Stimulated activated CD8-positive, alpha-beta memory T cell treated with anti-CD3 and anti-CD28 coated beads, Interleukin-15, amount 100 ng/mL, for 1 hour (primary cell): ENCODE measurements around the gene BST1.
"Not testable (repeated sequence)": the region's sequence is repeated elsewhere in the genome, so short reads cannot be mapped to it uniquely, and the experiment has no call there.

Source experiments
- DNase-seq: peaks from one replicate; pipeline ENCODE4 v3.0.0-alpha.2; 2020; ENCODE audit warnings: low read depth

Gene BST1

DNA sequence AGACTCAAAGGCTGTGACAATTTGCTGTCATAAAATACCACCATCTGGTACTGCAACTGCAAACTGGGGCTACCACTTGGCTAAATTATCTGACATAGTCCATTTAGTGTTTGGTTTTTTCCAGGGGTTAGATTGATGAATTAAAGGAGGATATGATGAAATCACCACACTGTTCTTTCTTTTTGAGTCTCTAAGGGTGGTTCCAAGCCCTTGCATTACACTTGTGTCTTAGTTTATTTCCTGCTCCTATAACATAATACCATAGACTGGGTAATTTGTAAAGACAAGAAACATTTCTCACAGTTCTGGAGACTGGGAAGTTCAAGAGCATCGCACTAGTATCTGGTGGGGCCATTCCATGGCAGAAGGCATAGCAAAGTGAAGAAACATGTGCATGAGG lies 43.2 kb downstream of the BST1 start:
- no peak for DNase-seq

DNA sequence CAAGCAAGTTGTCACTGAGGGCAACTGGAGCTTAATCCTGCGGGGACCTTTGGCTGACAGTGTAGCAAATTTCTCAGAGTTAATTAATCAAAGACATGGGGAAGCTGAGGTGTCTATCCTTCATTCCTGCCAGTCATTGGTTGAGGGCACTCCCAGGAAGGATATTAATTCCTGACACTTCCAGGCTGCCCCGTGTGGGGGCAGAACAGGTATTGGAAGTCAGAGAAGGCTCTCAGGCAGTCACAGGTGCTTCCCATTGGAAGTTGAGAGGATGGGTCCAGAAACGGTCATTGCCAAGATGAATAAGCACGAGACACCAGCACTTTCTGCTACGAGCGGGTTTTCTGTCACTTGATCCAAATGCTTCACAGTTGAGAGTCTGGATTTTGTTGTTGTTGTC lies 46.1 kb downstream of the BST1 start:
- DNase-seq, result no peak

DNA sequence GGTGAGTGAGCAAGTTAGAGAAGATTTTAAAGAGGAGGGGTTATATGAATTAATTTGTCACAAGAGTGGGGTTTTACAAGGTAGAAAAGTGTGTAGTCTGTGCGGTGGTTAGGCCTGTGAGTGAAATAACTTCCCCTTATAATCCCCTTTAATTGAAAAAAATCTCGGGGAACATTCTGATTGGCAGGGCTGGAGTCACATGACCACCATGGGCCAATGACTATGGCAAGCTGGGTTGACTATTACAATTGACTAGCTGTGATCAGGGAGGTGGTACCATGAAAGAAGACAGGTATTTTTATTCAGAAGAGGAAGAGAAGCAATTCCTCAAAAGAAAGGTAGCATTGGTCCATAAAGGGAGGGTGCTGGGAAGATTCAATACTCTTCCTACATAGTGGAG lies 48.3 kb downstream of the BST1 start:
- no peak for DNase-seq

DNA sequence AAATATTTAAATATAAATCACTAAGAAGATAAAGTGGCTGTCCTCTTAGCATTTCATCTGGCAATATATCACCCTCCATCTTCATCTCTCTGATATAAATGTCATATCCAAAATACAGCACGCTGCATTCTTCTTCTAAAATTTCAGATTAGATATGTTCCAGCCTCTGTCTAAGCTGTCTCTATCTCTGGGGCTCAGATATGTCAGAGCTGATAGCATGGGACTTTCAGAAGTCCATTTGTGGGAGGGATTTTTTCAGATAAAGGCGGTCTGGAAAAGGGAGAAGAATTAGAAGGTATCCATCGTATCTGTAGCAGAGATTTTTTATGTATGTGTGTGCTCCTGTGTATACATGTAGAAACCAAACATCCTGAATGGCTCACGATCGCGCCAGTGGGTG lies 50.2 kb downstream of the BST1 start:
- no peak for DNase-seq

DNA sequence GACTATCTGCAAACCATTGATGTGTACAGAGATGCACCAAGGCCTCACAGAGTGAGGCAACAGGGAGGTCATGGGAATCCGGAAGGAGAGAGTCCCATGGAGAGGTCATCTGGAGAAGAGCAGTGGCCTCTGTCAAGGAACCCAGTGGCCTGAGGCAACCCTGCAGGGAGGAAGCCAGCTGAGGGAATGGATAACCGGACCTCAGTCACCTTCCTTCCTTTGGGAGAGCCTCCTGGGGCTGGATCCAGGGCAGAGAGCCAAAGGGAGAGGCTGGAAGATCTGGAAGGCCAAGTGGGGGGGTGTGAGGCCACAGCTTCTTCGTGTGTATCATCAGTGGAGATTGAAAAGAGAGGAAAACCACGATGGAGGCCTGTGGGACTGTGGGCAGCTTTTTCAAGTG lies 50.9 kb downstream of the BST1 start:
- DNase-seq, result no peak

DNA sequence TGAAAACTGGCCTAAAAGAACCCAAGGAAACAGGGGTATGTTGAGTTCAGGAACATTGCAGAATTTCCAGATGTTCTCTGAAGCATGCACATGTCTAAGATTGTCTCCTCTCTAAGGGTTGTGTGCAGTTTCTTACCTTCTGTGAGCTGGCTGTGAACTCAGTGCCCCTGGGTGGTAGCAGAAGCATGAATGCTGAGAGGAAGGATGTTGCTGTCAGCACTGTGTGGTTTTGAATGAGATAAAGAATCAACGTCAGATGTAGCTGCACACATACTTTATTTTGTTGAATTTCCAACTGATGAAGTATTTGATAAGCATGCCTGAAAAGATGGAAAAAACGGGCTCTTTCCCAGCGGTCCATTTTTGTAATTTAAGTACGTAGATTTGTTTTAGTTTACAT lies 51.5 kb downstream of the BST1 start:
- DNase-seq, result no peak

DNA sequence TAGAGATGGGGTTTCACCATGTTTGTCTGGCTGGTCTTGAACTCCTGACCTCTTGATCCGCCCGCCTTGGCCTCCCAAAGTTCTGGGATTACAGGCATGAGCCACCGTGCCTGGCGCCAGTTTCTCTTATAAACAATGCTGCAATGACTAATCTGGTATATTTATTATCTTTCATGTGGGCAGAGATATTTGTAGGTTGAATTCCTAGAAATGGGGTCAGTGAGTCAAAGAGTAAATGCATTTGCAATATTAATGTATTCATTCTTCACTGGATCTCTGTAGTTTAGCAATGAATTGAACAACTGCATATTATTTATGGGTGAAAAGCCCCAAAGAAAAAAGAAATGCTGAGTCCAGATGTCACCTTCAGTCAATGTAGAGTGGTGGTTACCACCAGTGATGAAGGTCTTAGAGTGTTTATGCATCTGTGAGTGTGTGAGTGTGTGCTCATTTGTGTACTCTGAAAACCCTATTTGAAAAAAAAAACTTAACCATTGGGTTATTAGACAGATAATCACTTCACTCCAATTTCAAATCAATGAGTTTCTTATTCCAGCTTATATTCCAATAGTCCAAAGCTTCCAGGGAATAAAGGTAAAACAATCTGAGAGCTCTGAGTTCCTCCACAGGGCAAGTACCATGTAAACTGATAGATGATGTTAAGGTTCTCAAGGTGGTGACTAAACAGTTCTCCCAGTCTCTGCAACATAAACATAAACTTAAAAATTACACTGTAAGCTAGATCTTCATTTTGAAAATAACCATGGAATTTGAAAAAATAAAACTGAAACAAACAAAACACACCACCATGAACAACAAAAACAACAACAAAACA lies 52.7 kb downstream of the BST1 start:
- DNase-seq, result no peak

DNA sequence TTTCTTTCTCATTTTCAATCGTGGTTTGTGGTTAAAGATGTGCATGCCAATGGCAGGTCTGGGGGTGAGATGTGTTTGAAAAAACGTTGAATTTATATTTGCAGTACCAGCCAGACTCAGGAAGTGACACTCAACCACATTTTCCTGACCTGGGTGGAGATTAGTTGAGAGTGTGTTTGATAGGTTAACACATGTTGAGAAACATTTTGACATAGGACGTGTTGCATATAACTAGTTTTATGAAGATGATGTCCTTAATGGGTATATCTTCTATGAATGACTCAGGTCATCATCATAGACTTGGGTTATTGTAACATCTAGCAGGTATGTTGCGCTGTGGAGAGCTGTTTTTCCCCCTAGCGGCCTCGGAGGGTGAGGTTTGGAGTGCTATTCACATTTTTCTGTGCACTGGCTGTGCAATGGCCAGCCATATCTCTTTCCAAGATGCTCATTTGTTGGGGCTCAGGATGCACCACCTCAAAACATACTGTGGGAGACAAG lies 53.5 kb downstream of the BST1 start:
- DNase-seq, result peak; percentile 41

DNA sequence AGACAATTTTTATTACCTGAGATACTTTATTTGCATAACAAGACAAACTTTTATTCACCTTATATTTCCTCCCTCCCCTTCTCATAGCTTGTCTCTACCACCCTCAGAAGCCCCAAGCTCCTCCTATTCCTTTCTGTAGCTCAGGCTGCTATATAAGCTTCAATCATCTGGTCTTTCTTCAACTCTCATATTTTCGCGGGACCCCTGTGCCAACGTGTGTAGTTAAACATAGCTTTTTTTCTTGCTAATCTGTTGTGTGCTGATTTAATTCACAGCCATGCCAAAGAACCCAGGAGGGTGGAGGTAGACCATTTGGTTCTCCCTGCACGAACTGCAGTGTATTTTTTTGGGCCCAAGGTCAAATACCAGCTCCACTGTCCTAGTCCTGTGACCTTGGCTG lies 54.2 kb downstream of the BST1 start:
- DNase-seq, result no peak

DNA sequence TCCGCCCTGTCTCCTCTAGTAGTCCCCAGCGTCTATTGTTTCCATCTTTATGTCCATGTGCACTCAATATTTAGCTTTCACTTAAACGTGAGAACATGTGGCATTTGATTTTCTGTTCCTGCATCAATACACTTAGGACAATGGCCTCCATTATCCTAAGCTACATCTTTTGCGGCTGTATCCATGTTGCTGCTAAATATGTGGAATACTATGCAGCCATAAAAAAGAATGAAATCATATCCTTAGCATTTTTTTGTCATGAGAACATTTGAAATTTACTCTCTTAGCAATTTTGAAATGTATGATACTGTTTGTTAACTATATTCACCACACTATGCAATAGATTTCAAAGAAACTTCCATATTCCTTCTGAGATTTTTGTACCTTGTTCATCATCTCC lies 55.4 kb downstream of the BST1 start:
- DNase-seq, result no peak

DNA sequence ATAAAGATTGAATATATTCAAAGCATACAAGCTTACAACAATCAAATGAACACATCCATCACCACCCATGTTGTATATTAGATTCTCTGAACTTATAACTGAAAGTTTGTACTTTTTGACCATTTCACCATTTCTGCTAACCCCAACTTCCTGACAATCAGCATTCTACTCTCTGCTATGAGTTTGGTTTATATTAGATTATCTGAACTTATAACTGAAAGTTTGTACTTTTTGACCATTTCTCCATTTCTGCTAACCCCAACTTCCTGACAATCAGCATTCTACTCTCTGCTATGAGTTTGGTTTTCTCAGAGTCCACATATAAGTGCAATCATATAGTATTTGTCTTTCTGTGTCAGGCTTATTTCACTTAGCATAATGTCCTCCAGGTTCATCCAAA lies 59.6 kb downstream of the BST1 start:
- DNase-seq, result not testable (repeated sequence)

DNA sequence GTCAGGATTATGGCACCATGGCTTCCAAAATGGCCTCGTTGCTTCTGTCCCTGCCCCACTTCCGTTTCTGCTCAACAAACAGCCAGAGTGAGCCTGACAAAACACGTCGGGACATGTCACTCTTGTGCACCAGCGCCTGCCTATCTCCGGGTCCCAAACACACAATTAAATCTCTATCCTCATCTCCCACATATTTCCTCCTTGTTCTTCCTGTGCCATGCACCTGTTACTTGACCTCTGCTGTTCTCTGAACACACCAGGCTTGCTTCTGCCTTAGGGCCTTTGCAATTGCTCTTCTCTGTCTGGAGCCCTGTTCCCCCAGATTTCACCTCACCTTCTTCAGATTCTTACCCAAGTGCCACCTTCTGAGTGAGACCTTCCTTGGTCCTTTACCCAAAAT lies 62.5 kb downstream of the BST1 start:
- DNase-seq, result no peak

DNA sequence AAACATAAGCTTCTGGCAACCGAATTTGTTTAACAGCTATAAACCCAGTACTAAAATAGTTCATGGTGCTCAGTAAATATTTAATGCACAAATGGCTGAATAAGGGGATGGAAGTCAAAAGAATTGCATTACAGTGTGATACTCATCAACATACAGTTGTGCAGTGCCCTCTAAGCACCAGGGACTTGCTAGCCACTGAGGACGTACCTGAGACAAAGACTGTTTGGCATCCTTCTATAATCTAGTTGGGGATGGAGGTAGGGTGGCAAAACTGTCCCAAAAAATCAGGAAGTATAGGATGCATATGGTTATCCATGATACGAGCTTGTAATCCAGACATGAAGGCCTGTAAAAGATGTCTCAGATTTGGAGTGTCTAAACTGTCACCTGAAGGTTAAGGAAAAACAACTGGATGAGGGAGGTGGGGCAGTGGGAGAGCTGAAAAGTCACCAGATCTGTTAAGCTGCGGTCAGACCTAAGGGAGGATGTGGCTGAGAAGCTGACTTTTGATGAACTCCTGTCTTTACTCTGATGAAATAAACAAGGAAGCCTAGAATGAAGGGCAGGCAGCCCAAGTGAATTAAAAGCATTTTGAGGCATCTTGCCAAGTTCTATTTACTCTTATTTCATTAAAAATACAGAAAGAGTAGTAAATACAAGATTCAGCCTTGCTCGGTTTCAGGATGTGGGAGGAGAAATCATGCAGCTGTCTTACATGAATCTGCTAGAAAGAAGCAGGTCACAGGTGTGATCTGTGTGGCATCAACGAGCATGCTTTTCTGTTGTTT lies 63.2 kb downstream of the BST1 start:
- DNase-seq, result no peak

DNA sequence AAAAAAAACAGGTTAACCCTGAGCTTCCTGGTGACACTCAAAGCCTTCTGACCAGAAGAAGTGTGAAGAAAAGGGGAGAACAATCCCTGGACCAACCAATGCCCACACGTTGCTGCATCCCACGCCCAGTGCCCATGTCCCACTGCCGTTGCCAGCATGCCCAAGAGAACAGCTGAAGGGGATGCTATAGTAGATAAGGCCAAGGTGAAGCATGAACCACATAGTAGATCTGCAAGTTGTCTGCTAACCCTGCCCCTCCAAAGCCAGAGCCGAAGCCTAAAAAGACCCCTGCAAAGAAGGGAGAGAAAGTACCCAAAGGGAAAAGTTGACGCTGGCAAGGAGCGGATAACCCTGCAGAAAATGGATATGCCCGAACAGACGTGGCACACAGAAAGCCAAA lies 64.0 kb downstream of the BST1 start:
- DNase-seq, result no peak

DNA sequence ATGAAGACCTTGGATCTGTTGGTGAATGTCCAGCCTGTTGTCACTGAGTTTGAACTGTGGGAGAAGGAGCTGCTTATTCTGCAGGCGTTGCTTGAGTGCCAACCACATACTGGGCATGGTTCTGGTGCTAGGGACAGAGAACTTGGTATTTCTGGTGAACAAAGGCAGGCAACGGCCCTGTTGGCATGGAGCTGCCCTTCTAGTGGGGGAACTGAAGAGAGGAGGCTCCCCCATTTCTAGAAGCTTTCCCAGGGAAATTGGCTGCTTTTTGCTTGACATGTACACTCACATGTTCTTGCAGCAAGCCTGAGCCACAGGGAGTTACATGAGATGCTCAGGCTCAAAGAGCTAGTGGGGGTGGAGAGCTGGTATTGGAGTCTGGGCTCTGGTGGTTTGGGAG lies 66.3 kb downstream of the BST1 start:
- no peak for DNase-seq

DNA sequence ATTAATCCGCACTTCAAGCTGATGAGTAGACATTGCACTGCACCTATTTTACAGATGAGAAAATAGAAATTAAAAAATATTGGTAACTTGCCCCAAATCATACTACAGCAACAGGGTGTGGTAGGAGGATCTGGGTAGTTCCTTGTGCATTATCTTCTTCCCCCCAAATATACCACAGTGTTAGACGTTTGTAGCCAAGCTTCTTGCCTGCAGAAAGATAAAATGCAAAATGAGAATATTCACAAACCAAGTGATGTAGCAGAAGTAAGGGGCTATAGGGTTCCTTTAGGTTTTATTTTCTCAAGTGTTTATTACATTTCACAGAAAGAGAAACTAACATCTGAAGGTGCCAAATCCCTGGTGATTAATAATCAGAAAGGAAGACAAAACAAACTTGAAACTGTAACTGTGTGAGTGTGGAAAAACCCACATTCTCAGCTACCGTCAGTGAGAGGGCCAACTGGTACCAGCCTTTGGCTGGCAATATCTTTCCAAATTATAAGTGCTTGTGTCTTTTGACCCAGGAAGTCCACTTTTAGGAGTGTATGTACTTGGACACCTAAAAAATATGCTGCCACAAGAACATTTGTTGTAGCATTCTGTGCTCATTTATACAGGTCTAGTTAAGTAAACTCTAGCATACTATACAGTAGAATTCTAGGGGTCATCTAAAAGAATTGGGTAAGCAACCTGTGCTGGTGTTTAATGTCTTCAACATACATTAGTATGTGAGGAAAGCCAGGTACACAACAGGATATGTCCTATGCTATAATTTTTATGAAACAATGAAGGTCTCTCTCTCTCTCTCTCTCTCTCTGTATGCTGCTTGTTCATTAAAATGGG lies 68.6 kb downstream of the BST1 start:
- no peak for DNase-seq

DNA sequence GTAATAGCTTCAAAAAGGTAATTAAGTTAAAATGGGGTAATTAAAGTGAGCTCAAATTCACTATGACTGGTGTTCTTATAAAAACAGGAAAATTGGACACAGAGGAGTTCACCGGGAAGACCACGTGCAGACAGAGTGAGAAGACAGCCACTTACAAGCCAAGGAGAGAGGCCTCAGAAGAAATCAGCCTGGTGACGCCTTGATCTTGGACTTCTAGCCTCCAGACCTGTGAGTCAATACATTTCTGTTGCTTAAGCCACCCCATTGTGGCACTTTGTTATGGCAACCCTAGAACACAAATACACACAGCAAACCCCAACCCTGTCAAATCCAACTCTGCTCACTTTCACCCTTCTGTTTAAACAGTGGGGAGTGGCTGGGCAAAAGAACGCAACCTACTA lies 71.2 kb downstream of the BST1 start:
- no peak for DNase-seq

DNA sequence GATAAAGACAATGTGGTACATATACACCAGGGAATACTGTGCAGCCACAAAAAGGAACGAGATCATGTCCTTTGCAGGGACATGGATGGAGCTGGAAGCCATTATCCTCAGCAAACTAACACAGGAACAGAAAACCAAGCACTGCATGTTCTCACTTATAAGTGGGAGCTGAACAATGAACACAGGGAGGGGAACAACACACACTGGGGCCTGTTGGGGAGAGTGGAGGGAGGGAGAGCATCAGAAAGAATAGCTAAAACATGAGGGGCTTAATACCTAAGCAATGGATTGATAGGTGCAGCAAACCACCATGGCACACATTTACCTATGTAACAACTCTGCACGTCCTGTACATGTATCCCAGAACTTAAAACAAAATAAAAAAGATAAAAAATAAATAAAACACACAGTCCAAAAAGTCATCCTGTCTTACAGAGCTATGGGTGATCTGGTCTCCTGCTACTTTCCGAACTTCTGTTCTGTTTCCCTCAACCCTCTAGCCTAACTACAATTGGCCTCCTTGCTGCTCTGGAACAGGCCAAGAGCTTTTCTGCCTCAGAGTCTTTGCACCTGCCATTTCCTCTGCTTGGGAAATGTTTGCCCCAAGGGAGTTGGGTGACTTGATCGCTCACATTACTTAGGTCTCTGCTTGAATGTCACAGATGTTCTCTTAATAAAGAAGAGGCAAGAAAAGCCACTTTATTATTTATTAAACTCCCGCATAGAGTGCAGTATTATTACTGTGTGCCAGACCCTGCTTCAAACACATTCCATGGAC lies 74.2 kb downstream of the BST1 start:
- no peak for DNase-seq

DNA sequence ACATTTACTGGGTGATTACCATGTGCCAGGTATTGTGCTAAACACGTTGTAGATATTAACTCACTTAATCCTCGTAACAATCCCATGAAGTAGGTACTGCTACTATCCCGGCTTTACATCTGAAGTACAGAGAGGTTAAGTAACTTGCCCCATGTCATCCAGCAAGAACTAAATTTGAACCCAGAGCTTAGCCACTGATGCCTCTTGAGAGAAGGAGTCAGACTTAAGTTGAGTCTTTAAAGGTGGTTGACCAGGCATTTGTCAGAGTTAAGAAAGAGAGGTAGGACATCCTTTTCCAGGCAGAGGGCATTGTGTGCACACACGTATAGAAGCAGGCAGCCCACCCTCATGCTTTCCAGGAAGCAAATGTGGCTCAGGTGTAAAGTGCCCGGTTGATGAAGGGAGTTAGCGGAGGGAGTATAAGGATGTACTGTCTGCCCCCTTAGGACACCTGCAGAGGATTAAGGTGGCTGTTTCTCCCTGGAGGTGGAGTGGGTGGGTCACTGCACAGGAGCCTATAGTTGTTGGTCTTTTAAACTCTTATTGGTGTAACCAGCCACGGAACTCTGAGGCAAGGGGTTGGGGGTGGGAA lies 74.9 kb downstream of the BST1 start:
- DNase-seq, result no peak

DNA sequence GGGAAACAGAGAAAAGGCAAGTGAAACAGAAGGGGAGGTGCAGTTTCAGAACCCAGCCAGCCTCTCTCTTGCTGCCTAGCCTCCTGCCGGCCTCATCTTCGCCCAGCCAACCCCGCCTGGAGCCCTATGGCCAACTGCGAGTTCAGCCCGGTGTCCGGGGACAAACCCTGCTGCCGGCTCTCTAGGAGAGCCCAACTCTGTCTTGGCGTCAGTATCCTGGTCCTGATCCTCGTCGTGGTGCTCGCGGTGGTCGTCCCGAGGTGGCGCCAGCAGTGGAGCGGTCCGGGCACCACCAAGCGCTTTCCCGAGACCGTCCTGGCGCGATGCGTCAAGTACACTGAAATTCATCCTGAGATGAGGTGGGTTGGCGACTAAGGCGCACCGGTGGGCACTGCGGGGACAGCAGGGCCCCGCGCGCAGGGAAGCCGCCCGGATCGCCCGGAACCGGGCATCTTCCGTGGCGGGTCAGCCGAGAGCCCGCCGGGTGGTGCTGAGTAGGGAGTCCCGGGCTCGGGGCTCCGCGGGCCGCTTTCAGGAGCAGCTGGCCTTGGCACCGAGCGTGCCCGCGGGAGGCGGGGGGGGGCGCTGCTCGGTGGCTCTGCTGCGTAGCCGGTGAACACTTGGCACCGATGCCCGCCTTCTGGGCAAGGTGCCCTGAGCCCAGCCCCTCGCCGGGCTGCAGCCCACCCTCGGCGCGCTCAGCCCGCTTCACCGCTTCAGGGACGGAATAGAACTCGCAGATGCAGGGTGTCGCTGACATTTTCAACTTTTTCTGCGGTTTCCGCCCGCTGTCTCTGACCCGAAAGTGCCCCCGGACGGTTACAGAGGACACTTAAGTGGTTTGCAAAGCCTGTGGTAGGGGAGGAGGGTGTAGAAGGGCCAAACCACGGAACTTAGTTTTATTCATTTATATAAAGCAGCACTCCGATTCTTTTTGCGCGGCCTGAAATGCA lies 75.7 kb downstream of the BST1 start, which contains the start of gene CD38:
TSS of gene CD38 (plus strand) at position 40 of the 953 bp plus-strand sequence. CDS start at position 127, 87 bp downstream.
- DNase-seq, result no peak
